ENCODE measurements around the gene UGT2A2. TPM values are rescaled to one million over a fixed set of nuclear protein-coding genes. Genes with fewer than 3 reads are reported as not detected.

UGT2A2 gene
- total RNA-seq, 1 donor from 2014 or later, result not detected

DNA sequence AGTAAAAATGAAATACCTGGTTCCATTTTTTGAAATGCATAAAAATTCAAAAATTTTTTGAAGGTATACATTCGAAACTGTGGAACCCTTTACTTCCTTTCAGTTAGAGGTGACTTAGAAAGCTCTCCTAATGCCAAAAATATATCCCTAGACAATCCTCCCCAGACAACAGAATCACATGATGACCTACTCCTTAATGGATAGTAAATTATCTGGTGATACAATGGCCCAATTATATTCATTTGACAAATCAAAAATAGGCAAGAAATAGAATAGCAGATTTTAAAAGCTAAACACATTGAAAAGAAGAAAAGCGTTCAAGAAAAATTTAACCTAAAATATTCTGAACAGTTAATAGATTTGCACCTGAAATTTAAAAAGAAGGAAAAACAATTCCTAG lies 3.5 kb upstream of the UGT2A2 start:
- TF ChIP-seq, protein P1, sequence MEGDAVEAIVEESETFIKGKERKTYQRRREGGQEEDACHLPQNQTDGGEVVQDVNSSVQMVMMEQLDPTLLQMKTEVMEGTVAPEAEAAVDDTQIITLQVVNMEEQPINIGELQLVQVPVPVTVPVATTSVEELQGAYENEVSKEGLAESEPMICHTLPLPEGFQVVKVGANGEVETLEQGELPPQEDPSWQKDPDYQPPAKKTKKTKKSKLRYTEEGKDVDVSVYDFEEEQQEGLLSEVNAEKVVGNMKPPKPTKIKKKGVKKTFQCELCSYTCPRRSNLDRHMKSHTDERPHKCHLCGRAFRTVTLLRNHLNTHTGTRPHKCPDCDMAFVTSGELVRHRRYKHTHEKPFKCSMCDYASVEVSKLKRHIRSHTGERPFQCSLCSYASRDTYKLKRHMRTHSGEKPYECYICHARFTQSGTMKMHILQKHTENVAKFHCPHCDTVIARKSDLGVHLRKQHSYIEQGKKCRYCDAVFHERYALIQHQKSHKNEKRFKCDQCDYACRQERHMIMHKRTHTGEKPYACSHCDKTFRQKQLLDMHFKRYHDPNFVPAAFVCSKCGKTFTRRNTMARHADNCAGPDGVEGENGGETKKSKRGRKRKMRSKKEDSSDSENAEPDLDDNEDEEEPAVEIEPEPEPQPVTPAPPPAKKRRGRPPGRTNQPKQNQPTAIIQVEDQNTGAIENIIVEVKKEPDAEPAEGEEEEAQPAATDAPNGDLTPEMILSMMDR (IDR thresholded peaks at IDR 0.05; ENCODE audit: unreplicated experiment), result no peak
- H3K4me1 Mint-ChIP-seq (ENCODE audit: unreplicated experiment), result no peaks in the 10 kb centered on the region
- H3K4me3 Mint-ChIP-seq (ENCODE audit: unreplicated experiment), result no peak overlapping the region
- no peak for DNase-seq (ENCODE audit: low spot score)
- H3K27ac Mint-ChIP-seq (ENCODE audit: unreplicated experiment), result no peak overlapping the region
- no peaks in the 10 kb centered on the region for H3K27me3 Mint-ChIP-seq (ENCODE audit: unreplicated experiment)
- no peaks in the 10 kb centered on the region for H3K36me3 Mint-ChIP-seq (ENCODE audit: low read depth, unreplicated experiment)
- no peaks in the 10 kb centered on the region for H3K9me3 Mint-ChIP-seq (ENCODE audit: unreplicated experiment)

DNA sequence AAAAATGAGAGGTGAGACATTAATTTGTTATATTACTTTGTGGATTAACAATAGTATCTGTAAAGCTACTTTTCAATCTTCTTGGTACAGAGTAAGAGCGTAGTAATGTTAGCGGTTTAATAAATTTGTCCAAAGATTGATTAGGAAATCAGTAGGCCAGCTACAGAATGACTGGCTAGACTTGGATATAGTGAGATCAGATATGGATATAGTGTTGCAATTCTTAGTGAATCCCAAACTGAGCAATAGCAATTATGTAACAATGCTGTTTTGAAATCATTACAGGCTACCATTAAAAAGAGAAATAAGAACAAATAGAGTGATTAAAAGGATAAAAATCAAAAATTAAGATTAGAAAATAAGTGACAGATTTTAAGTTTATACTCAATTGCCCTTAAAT lies 847 bp upstream of the UGT2A2 start:
- H3K36me3 Mint-ChIP-seq (ENCODE audit: low read depth, unreplicated experiment), result no peaks in the 10 kb centered on the region
- TF ChIP-seq, protein P1 (IDR thresholded peaks at IDR 0.05; ENCODE audit: unreplicated experiment), result no peak
- no peak overlapping the region for H3K4me3 Mint-ChIP-seq (ENCODE audit: unreplicated experiment)
- no peaks in the 10 kb centered on the region for H3K4me1 Mint-ChIP-seq (ENCODE audit: unreplicated experiment)
- H3K9me3 Mint-ChIP-seq (ENCODE audit: unreplicated experiment), result no peaks in the 10 kb centered on the region
- DNase-seq (ENCODE audit: low spot score), result no peak
- no peak overlapping the region for H3K27ac Mint-ChIP-seq (ENCODE audit: unreplicated experiment)
- H3K27me3 Mint-ChIP-seq (ENCODE audit: unreplicated experiment), result no peaks in the 10 kb centered on the region

DNA sequence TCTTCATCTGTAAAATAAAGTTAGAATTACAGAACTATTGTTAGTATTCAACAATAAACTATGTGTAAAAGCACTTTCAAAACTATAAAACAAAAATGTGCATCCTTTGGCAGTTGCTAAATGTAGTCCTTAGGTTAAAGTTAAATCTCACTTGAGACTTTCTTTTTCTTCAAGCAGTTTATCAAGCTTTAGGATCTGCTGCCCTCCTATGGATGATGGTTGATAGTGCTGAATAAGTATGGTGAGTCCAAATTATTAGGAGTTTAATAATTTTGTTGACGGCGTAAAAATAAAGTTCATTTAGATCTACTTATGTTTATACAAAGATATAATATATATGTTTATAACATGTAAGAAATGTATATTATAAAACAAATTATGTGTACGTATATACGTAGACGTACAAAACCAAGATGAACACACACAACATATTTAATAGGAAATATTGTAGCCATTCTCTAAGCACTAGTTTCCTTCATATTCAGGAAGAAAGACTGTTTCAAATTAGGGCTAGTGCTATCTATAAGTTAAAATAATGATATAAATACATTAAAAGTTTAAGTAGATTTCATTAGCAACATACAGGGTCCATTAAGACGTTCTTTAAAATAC lies 22.3 kb downstream of the UGT2A2 start:
- Mint-ChIP-seq H3K9me3 (ENCODE audit: unreplicated experiment) (no peaks in the 10 kb centered on the region), H3K4me3 (ENCODE audit: unreplicated experiment) (no peak overlapping the region)
- DNase-seq (ENCODE audit: low spot score), result peak; percentile 30

DNA sequence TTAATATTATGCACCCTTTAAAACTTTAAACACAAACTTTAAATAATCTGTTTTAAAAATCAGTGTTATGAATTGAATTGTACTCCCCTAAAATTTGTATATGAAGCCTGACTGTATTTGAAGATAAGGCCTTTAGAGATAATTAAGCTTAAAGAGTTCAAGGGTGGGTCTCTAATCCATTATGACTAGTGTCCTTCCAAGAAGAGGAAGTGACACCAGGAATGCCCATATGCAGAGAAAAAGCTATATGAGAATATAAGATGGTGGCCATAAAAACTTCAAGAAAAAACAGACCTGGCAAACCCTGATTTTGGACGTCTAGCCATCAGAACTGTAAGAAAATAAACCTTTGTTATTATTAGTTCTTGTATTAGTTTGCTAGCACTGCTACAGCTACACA lies 29.0 kb downstream of the UGT2A2 start:
- Mint-ChIP-seq H3K27ac (ENCODE audit: unreplicated experiment) (no peak overlapping the region), H3K4me3 (ENCODE audit: unreplicated experiment) (no peak overlapping the region), H3K9me3 (ENCODE audit: unreplicated experiment) (no peaks in the 10 kb centered on the region), H3K27me3 (ENCODE audit: unreplicated experiment) (peaks cover 3% of the 10 kb centered on the region), H3K4me1 (ENCODE audit: unreplicated experiment) (no peaks in the 10 kb centered on the region), H3K36me3 (ENCODE audit: low read depth, unreplicated experiment) (no peaks in the 10 kb centered on the region)
- no peak for DNase-seq (ENCODE audit: low spot score)
- TF ChIP-seq, protein P1 (IDR thresholded peaks at IDR 0.05; ENCODE audit: unreplicated experiment), result no peak

More for the DNA sequence above, 22.3 kb downstream of the UGT2A2 start:
- TF ChIP-seq, protein P1 (IDR thresholded peaks at IDR 0.05; ENCODE audit: unreplicated experiment), result peak; percentile 63
- H3K4me1 Mint-ChIP-seq (ENCODE audit: unreplicated experiment), result no peaks in the 10 kb centered on the region
- H3K36me3 Mint-ChIP-seq (ENCODE audit: low read depth, unreplicated experiment), result no peaks in the 10 kb centered on the region
- H3K27me3 Mint-ChIP-seq (ENCODE audit: unreplicated experiment), result peaks cover 3% of the 10 kb centered on the region
- no peak overlapping the region for H3K27ac Mint-ChIP-seq (ENCODE audit: unreplicated experiment)

DNA sequence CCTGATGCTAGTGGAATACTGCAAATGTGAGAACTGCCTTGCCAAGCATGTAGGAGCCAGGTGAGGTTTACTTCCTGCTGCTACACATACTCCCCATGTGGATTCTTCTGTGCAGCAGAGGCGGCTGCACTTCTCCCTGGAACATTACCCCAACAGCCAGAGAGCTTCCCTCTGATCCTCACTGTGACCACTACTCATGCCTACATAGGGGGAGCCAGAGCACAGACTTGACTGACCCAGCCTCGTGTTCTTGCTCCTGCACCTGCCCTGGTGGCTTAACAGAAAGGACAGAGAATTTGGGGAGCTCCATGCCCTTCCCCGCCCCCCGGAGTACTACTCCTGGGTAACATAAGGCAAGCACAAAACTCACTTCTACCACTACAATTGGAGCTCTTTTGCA lies 38.4 kb downstream of the UGT2A2 start:
- Mint-ChIP-seq H3K27ac (ENCODE audit: unreplicated experiment) (no peak overlapping the region), H3K4me1 (ENCODE audit: unreplicated experiment) (no peaks in the 10 kb centered on the region), H3K9me3 (ENCODE audit: unreplicated experiment) (no peaks in the 10 kb centered on the region), H3K36me3 (ENCODE audit: low read depth, unreplicated experiment) (no peaks in the 10 kb centered on the region), H3K4me3 (ENCODE audit: unreplicated experiment) (no peak overlapping the region), H3K27me3 (ENCODE audit: unreplicated experiment) (peaks cover 2% of the 10 kb centered on the region)
- DNase-seq (ENCODE audit: low spot score), result no peak
- TF ChIP-seq, protein P1 (IDR thresholded peaks at IDR 0.05; ENCODE audit: unreplicated experiment), result no peak
